Stimulated activated effector memory CD8-positive, alpha-beta T cell treated with anti-CD3 and anti-CD28 coated beads, Interleukin-12 subunit alpha, Interleukin-12 subunit beta, amount 100 ng/mL, for 72 hours (primary cell): Measurements from ENCODE around the gene HAGH.

Experiments used
- ATAC-seq: fragments of 150-1000 bp; cut with Tn5 transposase; 2 replicates; pipeline ENCODE4 v1.10.0; 2021
- DNase-seq, 2 donors: peaks; one replicate each; pipeline ENCODE4 v3.0.0; 2021 to 2022; ENCODE audit warnings: low spot score in 2 of 2
- H3K27ac Mint-ChIP-seq: one replicate; pipeline ENCODE4 v1.8.0; 2022; ENCODE audit warnings: mild to moderate bottlenecking, mixed read lengths
- H3K36me3 Mint-ChIP-seq: one replicate; pipeline ENCODE4 v1.8.0; 2022; ENCODE audit warnings: mild to moderate bottlenecking, mixed read lengths
- H3K4me1 Mint-ChIP-seq: one replicate; pipeline ENCODE4 v1.8.0; 2022; ENCODE audit warnings: mixed read lengths
- H3K4me3 Mint-ChIP-seq: one replicate; pipeline ENCODE4 v1.8.0; 2022; ENCODE audit warnings: mild to moderate bottlenecking, mixed read lengths
- H3K9me3 Mint-ChIP-seq: one replicate; pipeline ENCODE4 v1.8.0; 2022; ENCODE audit warnings: mixed read lengths

The HAGH gene

DNA sequence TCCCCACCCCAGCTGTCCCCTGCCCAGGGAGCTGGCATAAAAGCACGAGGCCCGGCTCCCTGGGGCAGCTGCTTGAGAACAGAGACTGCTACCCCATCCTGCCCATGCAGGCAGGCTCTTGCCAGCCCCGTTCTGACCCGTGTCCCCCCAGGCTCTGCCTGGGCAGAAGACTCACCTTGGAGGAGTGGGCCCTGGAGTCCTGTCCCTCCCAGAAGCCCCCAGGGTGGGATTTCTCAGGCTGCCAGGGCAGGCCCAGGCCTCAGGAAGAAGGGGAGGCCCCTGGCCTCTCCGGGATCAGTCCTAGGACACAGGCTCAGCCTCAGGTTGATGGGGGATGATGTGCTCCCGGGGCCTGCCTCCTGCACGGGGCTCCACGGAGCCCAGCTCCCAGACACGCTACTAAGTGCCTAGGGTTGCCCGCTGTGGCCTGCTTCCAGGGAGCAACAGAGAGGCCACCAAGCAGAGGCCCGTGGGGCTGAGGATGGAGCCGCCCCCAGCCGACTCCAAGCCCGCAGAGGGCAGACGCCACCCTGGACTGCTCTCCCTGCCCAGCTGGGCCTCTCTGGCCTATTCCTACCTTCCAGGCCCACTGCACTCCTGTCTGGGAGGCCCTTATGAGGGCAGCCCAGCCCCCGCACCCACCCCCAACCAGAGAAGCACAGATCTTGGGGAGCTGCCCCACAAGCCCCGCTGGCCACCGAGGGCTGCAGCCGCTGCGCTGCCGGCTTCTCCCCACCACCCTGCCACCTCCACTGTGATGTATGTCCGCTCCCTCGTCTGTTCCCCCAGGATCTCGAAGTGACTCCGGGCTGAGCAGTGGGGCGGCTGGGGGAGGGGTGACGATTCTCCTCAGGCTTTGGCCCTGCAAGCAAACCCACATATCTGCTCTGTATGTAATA is 57.0 kb downstream of the HAGH start:
- ATAC-seq (no peak), DNase-seq (no peak)
- Mint-ChIP-seq H3K9me3 (no peaks in the 10 kb centered on the region), H3K36me3 (peaks cover 52% of the 10 kb centered on the region), H3K4me3 (peak overlapping the region; percentile 96), H3K4me1 (peaks cover 15% of the 10 kb centered on the region), H3K27ac (peak overlapping the region; percentile 76)

DNA sequence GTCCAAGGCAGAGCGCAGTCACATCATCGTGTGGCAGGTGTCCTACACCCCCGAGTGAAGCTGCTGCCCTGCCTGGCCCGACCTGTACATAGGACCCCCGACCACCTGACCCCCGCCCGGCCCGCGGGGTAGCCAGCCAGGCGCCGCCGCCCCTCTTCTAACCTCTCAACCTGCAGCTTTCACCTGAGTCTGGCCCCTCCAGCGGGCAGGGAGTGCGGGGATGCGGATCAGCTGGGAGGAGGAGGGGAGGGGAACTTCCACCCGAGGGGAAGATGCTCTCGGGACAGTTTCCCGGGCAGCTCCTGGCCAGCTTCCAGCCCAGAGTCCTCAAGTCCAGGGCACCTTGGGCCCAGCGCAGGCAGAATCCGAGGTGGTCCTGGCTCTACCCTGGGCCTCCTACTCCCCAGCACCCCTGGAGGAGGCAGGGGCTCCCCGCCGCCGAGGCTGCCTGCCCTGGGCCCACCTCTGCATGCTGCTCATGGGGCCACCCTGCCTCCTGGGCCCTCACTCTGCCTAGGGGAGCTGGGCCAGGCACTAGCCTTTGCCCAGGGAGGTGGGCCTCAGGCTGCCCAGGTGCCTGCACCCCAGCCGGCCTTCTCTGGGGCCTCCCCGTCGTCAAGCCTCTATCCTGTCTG is 57.7 kb downstream of the HAGH start:
- H3K36me3 Mint-ChIP-seq = peaks cover 52% of the 10 kb centered on the region
- DNase-seq = no peak
- H3K4me1 Mint-ChIP-seq = peaks cover 15% of the 10 kb centered on the region
- ATAC-seq = no peak
- no peak overlapping the region for H3K4me3 Mint-ChIP-seq
- no peaks in the 10 kb centered on the region for H3K9me3 Mint-ChIP-seq
- H3K27ac Mint-ChIP-seq = peak overlapping the region; percentile 76

- Mint-ChIP-seq H3K36me3 (peaks cover 51% of the 10 kb centered on the region), H3K4me3 (no peak overlapping the region), H3K9me3 (no peaks in the 10 kb centered on the region), H3K27ac (no peak overlapping the region), H3K4me1 (peaks cover 15% of the 10 kb centered on the region)
- no peak for DNase-seq
- no peak for ATAC-seq
These were observed 58.4 kb downstream of the HAGH start for GRCh38 chr16:1768061-1768766.

DNA sequence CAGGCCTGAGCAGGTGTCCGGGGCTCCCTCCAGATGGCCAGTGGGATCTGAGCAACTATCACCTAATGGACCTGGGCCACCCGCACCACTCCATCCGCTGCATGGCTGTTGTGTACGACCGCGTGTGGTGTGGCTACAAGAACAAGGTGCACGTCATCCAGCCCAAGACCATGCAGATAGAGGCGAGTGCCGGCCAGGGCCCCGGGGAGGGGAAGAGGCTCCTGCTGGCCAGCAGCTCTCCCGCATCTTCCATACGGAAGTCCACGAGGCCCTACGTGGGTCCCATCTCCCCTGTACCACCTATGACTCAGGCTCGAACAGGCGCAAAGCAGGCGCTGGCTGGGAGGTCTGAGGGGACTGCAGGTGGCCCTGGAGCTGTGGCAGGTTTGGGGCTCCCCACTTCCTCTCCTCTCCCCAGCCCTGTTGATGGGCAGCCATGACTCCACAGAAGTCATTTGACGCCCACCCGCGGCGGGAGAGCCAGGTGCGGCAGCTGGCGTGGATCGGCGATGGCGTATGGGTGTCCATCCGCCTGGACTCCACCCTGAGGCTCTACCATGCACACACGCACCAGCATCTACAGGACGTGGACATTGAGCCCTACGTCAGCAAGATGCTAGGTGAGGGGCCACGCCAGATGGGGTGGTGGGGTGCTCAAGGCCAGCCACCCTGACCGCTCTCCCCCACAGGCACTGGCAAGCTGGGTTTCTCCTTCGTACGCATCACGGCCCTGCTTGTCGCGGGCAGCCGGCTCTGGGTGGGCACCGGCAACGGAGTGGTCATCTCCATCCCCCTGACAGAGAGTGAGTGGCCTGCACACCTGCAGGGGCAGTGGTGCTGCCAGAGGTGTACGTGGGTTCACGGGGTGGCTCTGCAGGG is 59.3 kb downstream of the HAGH start:
- ATAC-seq (no peak), DNase-seq (no peak)
- peak overlapping the region; percentile 32 for H3K27ac Mint-ChIP-seq
- no peaks in the 10 kb centered on the region for H3K9me3 Mint-ChIP-seq
- H3K4me1 Mint-ChIP-seq = peaks cover 14% of the 10 kb centered on the region
- H3K36me3 Mint-ChIP-seq = peaks cover 43% of the 10 kb centered on the region
- no peak overlapping the region for H3K4me3 Mint-ChIP-seq

GRCh38 chr16:1766701-1767100 is 59.9 kb downstream of the HAGH start:
- Mint-ChIP-seq H3K27ac (peak overlapping the region; percentile 32), H3K36me3 (peaks cover 39% of the 10 kb centered on the region), H3K4me1 (peaks cover 8% of the 10 kb centered on the region), H3K4me3 (no peak overlapping the region), H3K9me3 (no peaks in the 10 kb centered on the region)
- no peak for ATAC-seq
- no peak for DNase-seq

DNA sequence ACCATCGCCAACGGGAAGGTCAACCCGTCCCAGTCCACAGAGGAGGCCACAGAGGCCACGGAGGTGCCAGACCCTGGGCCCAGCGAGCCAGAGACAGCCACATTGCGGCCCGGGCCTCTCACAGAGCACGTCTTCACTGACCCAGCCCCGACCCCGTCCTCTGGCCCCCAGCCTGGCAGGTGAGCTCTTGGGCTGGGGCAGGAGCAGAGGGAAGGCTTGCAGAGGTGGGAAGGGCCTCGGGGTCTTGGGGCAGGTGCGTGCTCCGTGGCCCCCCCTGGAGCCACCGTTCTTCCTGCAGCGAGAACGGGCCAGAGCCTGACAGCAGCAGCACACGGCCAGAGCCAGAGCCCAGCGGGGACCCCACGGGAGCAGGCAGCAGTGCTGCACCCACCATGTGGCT is 60.4 kb downstream of the HAGH start:
- ATAC-seq = no peak
- Mint-ChIP-seq H3K4me3 (no peak overlapping the region), H3K9me3 (no peaks in the 10 kb centered on the region), H3K27ac (no peak overlapping the region), H3K4me1 (peaks cover 7% of the 10 kb centered on the region), H3K36me3 (peaks cover 42% of the 10 kb centered on the region)
- DNase-seq = no peak

DNA sequence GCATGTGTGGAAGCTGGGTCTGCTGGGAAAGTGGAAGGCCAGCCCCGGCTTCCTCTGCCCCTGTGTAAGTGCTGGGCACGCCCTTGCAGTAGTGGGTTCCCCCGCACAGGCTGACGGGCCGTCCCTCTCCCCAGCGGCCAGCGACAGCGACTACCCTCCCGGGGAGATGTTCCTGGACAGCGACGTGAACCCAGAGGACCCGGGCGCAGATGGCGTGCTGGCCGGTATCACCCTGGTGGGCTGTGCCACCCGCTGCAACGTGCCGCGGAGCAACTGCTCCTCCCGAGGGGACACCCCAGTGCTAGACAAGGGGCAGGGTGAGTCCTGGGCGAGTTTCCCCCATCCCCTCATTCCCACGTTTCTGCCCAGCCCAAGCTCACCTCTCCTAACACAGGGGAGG is 60.8 kb downstream of the HAGH start:
- no peak for DNase-seq
- ATAC-seq = no peak
- Mint-ChIP-seq H3K4me3 (no peak overlapping the region), H3K27ac (no peak overlapping the region), H3K9me3 (no peaks in the 10 kb centered on the region), H3K36me3 (peaks cover 46% of the 10 kb centered on the region), H3K4me1 (peaks cover 7% of the 10 kb centered on the region)

DNA sequence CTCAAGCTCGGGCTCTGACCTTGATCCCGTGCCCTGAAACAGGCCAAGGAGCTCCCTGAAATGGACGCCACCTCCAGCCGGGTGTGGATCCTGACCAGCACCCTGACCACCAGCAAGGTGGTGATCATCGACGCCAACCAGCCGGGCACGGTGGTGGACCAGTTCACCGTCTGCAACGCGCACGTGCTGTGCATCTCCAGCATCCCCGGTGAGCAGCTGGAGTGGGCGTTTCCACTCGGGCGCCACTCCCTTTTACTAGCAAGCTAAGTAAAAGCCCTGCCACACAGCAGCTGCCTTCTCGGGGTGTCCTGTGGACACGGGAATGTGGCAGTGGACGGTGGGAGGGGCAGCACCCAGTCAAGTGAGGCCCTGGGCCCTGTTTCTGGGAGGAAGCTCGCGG is 61.7 kb downstream of the HAGH start:
- Mint-ChIP-seq H3K36me3 (peaks cover 43% of the 10 kb centered on the region), H3K9me3 (no peaks in the 10 kb centered on the region), H3K4me3 (no peak overlapping the region), H3K4me1 (peaks cover under 1% of the 10 kb centered on the region), H3K27ac (no peak overlapping the region)
- ATAC-seq (no peak), DNase-seq (no peak)

- Mint-ChIP-seq H3K4me3 (no peak overlapping the region), H3K9me3 (no peaks in the 10 kb centered on the region), H3K4me1 (no peaks in the 10 kb centered on the region), H3K27ac (no peak overlapping the region), H3K36me3 (peaks cover 31% of the 10 kb centered on the region)
- ATAC-seq = no peak
- no peak for DNase-seq
These were observed 62.8 kb downstream of the HAGH start for GRCh38 chr16:1763521-1764511.

GRCh38 chr16:1762879-1763520 is 63.6 kb downstream of the HAGH start:
- Mint-ChIP-seq H3K36me3 (peaks cover 23% of the 10 kb centered on the region), H3K27ac (no peak overlapping the region), H3K4me3 (no peak overlapping the region), H3K9me3 (no peaks in the 10 kb centered on the region), H3K4me1 (no peaks in the 10 kb centered on the region)
- ATAC-seq (no peak), DNase-seq (no peak)

GRCh38 chr16:1762196-1762878 is 64.3 kb downstream of the HAGH start:
- H3K27ac Mint-ChIP-seq = no peak overlapping the region
- no peak for DNase-seq
- ATAC-seq = no peak
- H3K9me3 Mint-ChIP-seq = no peaks in the 10 kb centered on the region
- H3K36me3 Mint-ChIP-seq = peaks cover 17% of the 10 kb centered on the region
- H3K4me1 Mint-ChIP-seq = no peaks in the 10 kb centered on the region
- H3K4me3 Mint-ChIP-seq = no peak overlapping the region

- no peak overlapping the region for H3K27ac Mint-ChIP-seq
- no peak overlapping the region for H3K4me3 Mint-ChIP-seq
- peaks cover 3% of the 10 kb centered on the region for H3K4me1 Mint-ChIP-seq
- H3K9me3 Mint-ChIP-seq = no peaks in the 10 kb centered on the region
- DNase-seq (no peak), ATAC-seq (no peak)
- H3K36me3 Mint-ChIP-seq = peaks cover 17% of the 10 kb centered on the region
These were observed 64.9 kb downstream of the HAGH start for GRCh38 chr16:1761751-1762150.

DNA sequence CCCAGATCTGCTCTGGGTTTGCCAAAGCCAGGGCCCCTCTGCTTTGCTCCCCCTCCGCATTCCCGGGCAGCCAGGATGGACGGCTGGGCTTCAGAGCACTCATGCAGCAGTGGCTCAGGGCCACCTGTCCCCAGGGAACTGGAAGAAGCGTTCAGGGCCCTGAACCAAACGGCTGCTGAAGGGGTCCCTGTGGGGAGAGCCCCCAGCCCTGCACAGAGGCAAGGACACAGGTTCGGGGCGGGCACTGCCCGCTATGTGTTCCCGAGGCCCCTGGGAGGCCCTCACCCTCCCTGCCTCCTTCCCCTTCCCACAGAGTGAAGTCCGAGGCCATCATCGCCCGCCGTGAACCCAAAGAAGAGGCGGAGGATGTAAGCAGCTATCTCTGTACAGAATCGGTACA is 65.7 kb downstream of the HAGH start:
- no peak overlapping the region for H3K27ac Mint-ChIP-seq
- DNase-seq (no peak), ATAC-seq (no peak)
- H3K4me3 Mint-ChIP-seq = no peak overlapping the region
- H3K4me1 Mint-ChIP-seq = peaks cover 9% of the 10 kb centered on the region
- H3K9me3 Mint-ChIP-seq = no peaks in the 10 kb centered on the region
- peaks cover 18% of the 10 kb centered on the region for H3K36me3 Mint-ChIP-seq
